GM21528 (cell line): Measurements from ENCODE around the gene KIAA1217.

Experiments used
- ATAC-seq: cut with Tn5 transposase; IDR thresholded peaks from one replicate; pipeline ENCODE4 v1.9.1; 2021; ENCODE audit warnings: mild to moderate bottlenecking, moderate library complexity; ENCODE audit not compliant: unreplicated experiment, low FRiP score

Gene KIAA1217, protein sequence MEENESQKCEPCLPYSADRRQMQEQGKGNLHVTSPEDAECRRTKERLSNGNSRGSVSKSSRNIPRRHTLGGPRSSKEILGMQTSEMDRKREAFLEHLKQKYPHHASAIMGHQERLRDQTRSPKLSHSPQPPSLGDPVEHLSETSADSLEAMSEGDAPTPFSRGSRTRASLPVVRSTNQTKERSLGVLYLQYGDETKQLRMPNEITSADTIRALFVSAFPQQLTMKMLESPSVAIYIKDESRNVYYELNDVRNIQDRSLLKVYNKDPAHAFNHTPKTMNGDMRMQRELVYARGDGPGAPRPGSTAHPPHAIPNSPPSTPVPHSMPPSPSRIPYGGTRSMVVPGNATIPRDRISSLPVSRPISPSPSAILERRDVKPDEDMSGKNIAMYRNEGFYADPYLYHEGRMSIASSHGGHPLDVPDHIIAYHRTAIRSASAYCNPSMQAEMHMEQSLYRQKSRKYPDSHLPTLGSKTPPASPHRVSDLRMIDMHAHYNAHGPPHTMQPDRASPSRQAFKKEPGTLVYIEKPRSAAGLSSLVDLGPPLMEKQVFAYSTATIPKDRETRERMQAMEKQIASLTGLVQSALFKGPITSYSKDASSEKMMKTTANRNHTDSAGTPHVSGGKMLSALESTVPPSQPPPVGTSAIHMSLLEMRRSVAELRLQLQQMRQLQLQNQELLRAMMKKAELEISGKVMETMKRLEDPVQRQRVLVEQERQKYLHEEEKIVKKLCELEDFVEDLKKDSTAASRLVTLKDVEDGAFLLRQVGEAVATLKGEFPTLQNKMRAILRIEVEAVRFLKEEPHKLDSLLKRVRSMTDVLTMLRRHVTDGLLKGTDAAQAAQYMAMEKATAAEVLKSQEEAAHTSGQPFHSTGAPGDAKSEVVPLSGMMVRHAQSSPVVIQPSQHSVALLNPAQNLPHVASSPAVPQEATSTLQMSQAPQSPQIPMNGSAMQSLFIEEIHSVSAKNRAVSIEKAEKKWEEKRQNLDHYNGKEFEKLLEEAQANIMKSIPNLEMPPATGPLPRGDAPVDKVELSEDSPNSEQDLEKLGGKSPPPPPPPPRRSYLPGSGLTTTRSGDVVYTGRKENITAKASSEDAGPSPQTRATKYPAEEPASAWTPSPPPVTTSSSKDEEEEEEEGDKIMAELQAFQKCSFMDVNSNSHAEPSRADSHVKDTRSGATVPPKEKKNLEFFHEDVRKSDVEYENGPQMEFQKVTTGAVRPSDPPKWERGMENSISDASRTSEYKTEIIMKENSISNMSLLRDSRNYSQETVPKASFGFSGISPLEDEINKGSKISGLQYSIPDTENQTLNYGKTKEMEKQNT (N-terminal part only)

DNA sequence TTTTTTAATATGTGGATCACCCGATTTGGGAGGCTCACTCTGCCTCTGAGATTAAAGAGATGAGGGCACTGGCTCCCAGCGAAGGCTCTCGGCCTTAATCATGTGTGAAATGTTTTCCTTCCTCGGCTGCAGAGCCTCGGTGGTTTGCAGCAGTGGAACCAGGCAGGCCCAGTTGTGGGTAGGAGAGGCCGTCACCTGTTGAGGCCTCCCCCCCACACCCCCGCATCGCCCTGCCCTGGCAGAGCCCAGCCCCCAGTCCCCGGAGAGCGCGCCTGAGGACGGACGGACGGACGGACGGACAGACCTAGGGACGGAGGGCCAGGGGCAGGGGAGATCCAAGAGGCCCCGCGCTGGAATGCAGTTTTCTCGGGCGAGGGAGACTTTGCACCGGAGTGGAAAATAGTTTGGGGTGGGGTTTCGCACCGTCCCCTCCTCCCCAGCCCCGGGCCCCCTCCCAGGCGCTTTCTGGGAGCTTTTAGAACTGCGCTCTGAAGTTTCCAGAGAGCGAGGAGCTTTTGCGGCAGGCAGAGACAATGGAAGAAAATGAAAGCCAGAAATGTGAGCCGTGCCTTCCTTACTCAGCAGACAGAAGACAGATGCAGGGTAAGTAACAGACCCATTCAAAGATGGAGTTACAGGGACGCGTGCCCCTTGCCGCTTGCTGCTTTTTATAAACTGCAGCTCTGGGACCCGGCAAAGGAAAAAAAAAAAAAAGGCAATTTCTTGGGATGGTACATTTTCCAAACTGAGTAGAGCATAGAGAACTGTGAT lies at the start of gene KIAA1217:
Gene KIAA1217 (plus strand): TSS at position 478 of the 771 bp plus-strand sequence. CDS start 56 bp downstream, at position 534.
- no peak for ATAC-seq

DNA sequence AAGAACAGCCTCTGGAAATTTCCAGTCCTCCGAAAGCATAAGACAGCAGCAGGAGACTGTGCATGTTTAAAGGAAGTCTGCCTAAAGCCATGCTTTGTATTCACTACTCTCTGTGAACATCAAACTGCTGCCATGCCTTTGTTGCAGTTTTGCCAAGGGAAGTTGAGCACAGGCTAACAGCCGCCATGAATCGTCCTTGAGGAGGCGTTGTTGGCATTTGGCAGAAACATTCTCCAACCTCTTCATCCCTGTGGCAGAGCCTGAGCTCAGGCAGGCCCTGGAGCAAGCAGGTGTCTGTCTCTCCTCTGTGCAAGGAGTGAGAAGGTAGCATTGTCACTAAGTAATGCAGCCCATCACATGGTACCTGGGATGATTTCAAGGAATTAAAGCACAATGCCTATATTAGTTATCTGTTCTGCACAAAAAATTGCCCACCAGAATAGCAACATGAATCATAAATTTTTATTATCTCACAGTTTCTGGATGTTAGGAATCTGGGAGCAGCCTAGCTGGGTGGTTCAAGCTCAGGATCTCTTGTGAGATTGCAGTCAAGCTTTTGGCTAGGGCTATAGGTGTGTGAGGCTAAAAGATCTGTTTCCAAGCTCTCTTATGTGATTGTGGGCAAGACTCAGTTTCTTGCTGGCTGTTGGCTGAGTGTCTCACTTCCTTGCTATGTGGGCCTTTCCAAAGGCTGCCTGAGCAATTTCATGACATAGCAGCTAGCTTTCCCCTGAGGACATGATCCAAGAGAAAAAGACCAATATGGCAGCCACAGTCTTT lies 46.5 kb upstream of the KIAA1217 start:
- ATAC-seq, result no peak

DNA sequence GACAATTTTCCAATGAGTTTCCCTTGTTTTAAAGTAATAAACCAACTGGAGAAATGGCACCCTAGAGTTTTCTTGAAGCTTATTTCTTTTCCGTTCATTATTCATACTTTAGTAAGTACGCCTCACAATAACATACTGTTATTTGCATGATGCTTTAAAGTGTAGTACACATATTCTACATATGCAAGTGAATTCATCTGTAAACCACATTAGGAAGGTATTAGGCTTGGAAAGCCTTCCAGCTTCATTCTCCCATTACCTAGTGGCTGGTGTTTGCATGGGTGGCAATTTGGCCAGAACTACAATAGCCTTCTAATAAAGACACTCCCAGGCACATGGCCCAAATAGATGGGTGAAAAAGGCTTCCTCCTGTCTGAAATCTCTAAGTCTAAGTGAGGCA lies 45.5 kb upstream of the KIAA1217 start:
- ATAC-seq, result no peak

DNA sequence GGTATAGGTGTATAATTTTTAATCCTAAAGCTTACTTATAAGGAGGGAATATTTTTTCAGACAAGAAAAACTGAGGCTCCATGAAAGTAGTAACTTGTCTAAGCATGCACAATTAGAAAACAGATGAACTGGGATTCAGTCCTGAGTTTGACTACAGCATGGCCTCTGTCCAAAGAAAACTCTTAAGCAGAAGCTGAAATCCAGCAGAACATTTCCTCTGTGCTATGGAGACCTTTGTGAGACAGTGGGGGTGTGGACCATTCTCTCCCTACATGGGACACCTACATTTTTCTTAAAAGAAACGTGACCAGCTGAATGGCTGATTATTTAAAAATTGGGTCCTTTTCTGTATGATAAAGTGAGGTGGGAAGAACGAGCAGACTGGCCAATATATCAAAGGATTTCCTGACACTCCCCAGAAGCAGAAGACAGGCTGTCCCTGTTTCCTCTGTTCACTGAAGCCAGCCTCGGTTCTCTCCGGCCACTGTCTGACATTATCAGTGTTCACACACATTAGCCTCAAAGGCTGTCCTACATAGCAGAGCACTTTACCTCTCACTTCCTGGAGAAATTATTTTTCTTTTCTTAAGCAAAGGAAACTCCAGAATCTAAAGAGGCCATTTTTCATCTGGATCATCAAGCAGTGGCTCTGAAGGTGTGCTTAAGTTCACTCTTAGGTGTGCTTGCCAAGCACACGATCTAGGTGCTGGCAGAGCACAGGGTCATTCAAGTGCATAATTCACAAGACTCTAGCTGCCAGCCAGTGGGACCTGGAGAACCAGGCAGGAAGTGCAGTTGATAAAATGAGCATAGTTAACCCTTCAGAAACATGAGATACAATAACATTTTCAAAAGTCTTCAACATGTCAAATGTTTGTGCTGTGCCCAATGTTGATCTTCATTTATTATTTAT lies 40.4 kb upstream of the KIAA1217 start:
- ATAC-seq, result no peak

DNA sequence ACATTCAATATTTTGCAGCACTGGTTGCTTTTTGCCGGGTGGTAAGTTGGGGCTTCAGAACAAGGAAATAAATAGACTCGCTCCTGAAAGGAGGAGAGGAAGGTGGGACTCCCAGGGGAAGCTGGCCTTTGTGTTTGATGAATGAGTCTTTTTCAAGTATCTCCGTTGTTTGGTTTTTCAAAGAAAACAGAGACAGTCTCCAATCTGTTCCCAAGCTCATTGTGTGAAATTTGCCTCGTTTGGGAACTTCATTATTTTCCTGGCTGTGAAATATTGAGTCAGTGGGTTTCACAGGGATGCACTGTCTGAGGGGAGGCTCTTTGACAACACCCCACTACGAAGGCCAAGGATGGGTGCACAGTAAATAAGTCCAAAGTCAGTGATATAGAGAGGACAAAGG lies 38.7 kb upstream of the KIAA1217 start:
- no peak for ATAC-seq

DNA sequence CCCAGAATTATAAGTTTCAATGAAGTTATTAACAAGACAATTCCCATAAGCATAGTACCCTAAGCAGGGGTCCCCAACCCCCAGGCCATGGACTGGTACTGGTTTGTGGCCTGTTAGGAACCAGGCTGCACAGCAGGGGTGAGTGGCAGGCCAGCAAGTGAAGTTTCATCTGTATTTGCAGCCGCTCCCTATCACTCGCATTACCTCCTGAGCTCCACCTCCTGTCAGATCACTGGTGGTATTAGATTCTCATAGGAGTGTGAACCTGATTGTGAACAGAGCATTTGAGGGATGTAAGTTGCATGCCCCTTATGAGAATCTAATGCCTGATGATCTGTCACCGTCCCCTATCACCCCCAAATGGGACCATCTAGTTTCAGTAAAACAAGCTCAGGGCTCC lies 36.0 kb upstream of the KIAA1217 start:
- ATAC-seq, result no peak

DNA sequence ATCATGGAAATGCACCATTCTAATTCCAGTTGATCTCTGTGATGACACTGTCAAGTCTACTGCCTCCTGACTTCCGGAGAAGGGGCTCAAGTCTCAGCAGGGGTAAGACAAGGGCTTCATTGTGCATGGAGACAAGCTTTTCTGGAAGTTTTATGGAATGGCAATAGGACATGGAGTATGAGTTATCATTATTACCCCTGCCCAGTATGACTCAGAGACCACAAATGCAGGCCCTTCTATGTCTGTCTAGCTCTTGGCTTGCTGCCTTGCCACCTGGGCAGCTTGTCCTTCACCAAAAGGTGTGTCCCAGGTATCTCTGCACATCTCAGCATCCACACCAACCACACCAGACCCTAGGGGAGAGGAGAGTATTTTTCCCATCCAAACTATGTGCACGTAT lies 34.9 kb upstream of the KIAA1217 start:
- no peak for ATAC-seq

DNA sequence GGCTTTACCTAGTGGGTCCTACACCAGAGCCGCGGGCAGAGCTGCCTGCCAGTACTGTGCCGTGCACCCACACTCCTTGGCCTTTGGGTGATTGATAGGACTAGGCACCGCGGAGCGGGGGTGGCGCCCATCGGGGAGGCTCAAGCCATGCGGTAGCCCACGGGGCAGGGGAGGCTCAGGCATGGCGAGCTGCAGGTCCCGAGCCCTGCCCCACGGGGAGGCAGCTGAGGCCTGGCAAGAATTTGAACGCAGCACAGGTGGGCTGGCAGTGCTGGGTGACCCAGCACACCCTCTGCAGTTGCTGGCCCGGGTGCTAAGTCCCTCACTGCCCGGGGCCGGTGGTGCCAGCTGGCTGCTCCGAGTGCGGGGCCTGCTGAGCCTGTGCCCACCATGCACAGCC lies 32.3 kb upstream of the KIAA1217 start:
- no peak for ATAC-seq

DNA sequence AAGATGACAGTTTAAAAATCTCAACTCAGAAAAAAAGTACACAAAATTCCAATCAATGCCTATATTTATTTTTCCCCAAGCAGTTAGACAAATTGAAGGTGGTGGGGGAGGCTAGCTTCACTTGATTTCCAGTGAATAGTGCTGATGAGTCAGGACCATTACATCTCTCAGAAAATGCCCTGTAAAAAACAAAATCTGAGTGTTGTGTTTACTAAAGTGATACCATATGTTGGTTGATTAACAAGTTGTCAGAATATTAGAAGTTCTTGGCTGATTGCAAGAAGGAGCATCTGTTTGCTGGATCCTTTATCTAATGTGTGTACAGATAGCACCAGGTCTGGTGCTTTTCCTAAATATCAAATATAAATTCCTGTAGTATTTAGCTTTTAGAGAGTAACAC lies 31.3 kb upstream of the KIAA1217 start:
- no peak for ATAC-seq

DNA sequence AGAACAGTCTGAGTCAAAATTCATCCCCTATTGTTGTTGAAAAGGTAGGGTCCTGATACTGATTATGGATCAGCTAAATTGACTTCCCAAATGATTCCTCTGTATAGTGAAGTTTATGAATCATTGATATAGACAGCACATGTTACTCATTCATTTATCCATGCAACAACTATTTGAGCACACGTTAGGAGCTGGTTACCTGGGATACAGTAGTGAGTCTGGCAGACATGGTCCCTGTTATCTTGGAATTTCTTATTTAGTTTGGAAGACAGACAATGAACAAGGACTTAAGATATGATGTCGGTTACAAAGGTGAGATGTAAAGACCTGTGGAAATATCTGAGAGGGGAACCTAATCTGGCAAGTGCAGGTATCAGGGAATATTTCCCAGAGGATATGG lies 28.0 kb upstream of the KIAA1217 start:
- no peak for ATAC-seq

DNA sequence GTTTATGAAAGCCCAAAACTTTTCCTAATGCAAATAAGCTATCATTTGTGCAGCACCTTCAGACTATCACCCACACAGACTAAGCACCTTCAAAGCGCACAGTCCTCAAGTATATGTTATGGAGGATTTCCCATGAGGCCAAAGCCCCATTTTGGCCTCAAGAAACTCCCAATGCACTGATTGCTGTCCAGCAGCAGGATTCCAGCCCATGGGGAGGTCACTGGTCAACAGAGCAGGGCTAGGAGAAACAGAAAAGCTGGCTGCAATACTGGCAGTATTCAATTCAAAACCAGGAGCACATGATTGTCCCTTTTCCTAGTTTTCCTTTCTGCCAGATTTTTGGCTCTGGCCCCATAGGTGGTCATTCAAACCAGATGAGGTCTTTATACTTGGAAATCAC lies 24.5 kb upstream of the KIAA1217 start:
- no peak for ATAC-seq

DNA sequence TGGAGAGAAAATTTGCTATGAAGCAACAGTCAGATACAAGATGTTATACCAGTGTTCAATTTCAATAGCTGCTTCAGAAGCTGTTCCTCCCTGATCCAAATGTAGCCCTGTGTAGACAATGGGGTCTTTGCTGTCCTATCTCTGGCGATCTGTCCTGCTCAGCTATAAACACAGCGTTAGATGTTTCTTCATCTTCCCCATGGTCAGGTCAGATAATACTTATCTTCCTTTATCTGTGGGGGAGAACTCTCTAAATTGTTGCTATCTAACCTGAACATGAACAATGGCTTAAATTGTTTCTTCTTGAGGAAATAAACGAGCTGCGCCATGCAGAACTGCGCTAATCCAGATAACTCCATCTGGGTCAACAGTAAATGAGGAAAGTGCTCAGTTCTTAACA lies 15.6 kb upstream of the KIAA1217 start:
- ATAC-seq, result no peak

DNA sequence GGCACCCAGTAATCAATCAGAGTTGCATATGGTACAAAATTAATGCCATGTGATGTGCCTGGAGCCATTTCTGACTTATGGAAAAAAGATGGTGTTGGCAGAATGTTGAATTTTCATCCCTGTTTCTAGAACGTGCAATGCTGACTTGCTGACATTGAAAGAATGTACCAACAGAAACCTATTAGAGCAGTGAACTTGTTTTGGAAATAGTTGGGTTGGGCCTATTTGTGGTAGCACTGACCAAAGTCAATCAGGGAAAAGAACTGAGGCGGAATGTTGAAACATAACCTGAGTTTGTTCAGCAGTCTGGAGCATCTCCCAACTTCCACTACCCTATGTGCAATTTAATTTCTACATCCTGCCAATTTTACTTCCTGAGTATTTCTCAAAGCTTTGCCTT lies 11.7 kb upstream of the KIAA1217 start:
- no peak for ATAC-seq

DNA sequence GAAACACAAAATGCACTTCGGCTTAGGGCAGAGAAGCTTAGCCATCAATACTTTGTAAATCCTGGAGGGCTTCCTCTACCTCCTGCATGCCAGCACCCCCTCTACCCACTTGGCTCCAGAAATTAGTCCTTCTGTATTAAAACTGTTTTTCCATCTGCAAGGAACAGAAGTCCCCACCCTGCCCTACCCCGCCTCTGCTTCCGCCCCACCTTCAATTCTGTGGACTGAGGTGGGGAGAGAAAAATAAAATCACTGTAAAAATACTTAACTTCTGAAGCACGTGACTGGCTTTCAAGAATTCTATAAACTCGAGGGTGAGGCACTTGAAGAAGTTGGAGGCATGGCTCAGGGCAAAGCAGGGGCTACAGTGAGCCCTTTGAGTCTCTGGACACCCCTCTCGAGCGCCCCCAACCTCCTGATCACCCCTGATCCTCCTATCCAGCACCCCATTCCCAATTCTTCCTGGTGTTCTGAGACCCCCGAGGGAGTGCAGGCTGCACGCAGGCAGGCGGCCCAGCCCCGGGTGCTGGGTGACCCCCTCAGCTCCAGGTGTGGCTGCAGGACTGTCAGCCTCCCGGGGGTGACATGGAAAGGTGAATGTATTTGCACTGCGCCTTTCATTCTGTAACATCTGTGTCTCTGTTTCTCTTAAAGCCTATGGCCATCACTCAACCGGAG lies 7.3 kb upstream of the KIAA1217 start:
- ATAC-seq, result no peak

DNA sequence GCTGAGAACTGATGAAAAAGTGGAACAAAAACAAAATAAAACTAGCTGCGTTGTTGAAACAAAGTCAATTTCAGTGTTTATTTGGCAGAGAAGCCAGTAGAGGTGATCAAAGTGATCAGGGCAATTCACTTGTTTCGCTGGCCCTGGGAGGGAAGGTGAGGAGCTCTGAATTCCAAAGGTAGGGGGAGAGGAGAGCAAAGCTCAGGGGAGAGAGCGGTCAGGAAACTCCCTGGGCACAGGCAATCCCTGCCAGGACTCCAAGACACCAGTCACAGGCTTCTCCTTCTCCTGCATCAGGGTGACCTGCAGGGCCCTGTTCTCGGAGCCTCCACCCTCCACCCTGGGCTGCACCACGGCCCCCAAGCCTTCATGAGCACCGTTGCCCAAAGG lies 6.8 kb upstream of the KIAA1217 start:
- ATAC-seq, result no peak

DNA sequence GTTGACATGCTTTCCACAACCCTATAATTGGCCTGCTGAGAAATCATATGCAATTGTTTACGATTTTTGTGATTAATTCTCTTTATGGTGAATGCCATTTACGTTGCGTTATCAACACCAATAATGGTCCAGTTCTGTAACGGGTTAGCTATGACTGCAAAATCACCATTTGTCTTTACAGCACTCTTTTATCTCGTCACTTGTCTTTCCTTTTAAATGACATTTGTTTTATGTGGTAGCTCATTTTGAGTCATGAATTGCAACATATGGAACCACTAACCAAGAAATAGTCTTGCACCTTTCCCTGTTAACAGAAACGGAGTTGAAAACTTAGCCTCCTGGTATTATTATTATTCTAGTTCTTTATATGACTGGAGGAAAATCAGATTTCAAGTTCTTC lies 3.1 kb upstream of the KIAA1217 start:
- no peak for ATAC-seq

DNA sequence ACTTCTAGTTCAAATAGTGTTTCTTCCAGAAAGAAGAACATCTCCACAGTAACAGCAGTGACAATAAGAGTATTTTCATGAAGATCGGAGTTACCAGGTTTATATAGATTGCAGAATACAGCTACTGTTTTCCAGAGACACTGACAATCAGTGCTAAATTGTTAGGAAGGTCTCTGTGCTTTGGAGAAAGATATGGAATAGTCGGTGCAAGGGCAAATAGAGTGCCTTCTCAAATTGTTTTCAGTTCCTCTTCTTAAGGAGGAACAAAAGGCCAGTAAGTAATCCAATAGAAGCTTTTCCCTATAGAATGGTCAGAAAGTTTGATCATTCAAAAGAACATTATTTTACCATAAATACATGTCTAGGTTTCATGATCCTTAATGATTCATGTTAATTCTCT lies 2.6 kb upstream of the KIAA1217 start:
- no peak for ATAC-seq

DNA sequence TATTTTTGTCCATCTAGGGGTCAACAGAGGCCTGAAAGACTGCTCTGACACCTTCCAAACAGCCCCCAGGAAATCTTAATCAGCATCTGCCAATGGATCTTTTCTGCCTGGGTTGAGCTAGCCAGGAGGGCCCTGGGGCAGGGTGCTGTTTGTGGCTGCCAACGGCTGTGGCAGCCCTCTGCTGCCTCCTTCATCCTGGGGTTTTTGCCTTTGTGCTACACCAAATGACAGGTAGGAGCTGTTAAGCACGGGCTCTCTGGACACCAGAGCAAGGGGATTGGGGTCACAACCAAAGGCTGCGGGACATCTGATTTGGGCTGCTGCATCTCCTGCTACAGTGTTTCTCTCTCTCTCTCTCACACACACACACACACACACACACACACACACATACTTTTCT lies 2.0 kb upstream of the KIAA1217 start:
- no peak for ATAC-seq
